ENCODE results near the gene SEC22B.
"Not testable (repeated sequence)": the region's sequence is repeated elsewhere in the genome, so short reads cannot be mapped to it uniquely, and the experiment has no call there.

DNA sequence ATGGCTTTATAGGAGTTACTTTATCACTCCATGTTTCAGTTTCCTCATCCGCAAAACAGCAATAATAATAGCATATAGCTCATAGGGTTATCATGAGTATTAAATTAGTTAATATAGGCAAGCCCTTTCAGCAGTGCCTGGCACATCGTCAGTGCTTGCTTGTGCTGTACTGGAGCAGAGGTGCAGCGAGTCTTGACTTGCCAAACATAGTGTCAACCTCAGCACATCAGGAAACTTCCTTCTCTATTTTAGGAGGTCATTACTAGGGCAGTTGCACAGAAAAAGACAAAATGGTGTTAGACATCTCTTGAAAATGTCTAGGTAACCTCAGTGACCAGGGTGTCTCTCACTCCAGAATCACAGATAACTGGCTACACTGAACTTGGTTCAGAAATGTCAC lies 72.6 kb downstream of the SEC22B start:
- TF ChIP-seq POLR2A, POLR2AphosphoS5, TAF1, SPI1 (IDR thresholded peaks at IDR 0.05; ENCODE audit: low read depth, low read length): not testable (repeated sequence)

Measured in GM12891 (cell line).